ENCODE measurements around the gene IL36G. TPM values are rescaled to one million over a fixed set of nuclear protein-coding genes. Genes with fewer than 3 reads are reported as not detected.

Gene IL36G
- total and polyA plus RNA-seq, 9 of the 15 experiments (the other 6 are each of a cell fraction or from before 2014, with no cell fraction given), result not detected

GRCh38 chr2:113012436-113013335, 34.9 kb downstream of the IL36G start (continued):
- TF ChIP-seq STAT6 (CRISPR knock-in tag; IDR thresholded peaks at IDR 0.05) (no peak), NFIC (IDR thresholded peaks at IDR 0.05) (peak; percentile 84), TARDBP (IDR thresholded peaks at IDR 0.05) (peak; percentile 28; the same call in 1 of the 2 replicates), NR2C2 (CRISPR knock-in tag; IDR thresholded peaks at IDR 0.05) (no peak), NR2C2 (tag; IDR thresholded peaks at IDR 0.05) (peak; percentile 50), ZNF217 (CRISPR knock-in tag; IDR thresholded peaks at IDR 0.05) (no peak), HMG20B (CRISPR knock-in tag; IDR thresholded peaks at IDR 0.05) (no peak), IRF9 (tag; IDR thresholded peaks at IDR 0.05) (no peak; the same call in 1 of the 2 replicates), CHD2 (IDR thresholded peaks at IDR 0.05; ENCODE audit: low read depth, low read length) (peak; percentile 31; the same call in 1 of the 2 replicates), ATF7 (IDR thresholded peaks at IDR 0.05) (peak; percentile 89), BCOR (IDR thresholded peaks at IDR 0.05) (peak; percentile 71), ERF (CRISPR knock-in tag; IDR thresholded peaks at IDR 0.05) (no peak), ZNF592 (IDR thresholded peaks at IDR 0.05) (peak; percentile 90; the same call in 1 of the 2 replicates), NCOA4 (IDR thresholded peaks at IDR 0.05; ENCODE audit: partially characterized antibody) (no peak), ZNF23 (CRISPR knock-in tag; IDR thresholded peaks at IDR 0.05) (0 out of 2 replicates have a peak, but pooled peaks have one; percentile 9), ZNF197 (CRISPR knock-in tag; IDR thresholded peaks at IDR 0.05; ENCODE audit: low read depth) (0 out of 2 replicates have a peak, but pooled peaks have one; percentile 42), RBM14 (IDR thresholded peaks at IDR 0.05; ENCODE audit: borderline replicate concordance, insufficient read depth, low read depth, low read length) (no peak), POLR2AphosphoS5 (IDR thresholded peaks at IDR 0.05; ENCODE audit: control insufficient read depth, insufficient read depth, low read depth, low read length) (peak; percentile 87), PHF21A (IDR thresholded peaks at IDR 0.05; ENCODE audit: borderline replicate concordance, low read depth) (0 out of 2 replicates have a peak, but pooled peaks have one; percentile 57), MBD2 (IDR thresholded peaks at IDR 0.05; ENCODE audit: borderline replicate concordance, low read depth) (peak; percentile 90), TRIM28 (IDR thresholded peaks at IDR 0.05) (peak; percentile 73), SMARCA4 (IDR thresholded peaks at IDR 0.05) (peak; percentile 100)

Measured in K562 (cell line).